MM.1S (cell line): ENCODE results near the gene SCAF4.

ENCODE experiments used
- DNase-seq: peaks from one replicate; pipeline ENCODE4 v3.0.0-alpha.2; 2015
- H2AFZ ChIP-seq: fragments of 300-600 bp; sonication (generic); 2 replicates; pipeline ENCODE4 v1.6.0; 2016; ENCODE audit warnings: antibody characterized with exemption, low read length
- H3F3A ChIP-seq: fragments of 300-600 bp; sonication (generic); 2 replicates; pipeline ENCODE4 v1.6.1; 2016; ENCODE audit warnings: mild to moderate bottlenecking, antibody characterized with exemption, low read length, moderate library complexity, mixed read lengths; ENCODE audit not compliant: insufficient read depth
- H3K27ac ChIP-seq: fragments of 300-600 bp; sonication (generic); 2 replicates; pipeline ENCODE4 v1.5.1; 2016; ENCODE audit warnings: mild to moderate bottlenecking, low read length
- H3K27me3 ChIP-seq: fragments of 300-600 bp; sonication (generic); replicated peaks from 2 replicates; pipeline ENCODE4 v1.6.0; 2016; ENCODE audit warnings: low read length; ENCODE audit not compliant: insufficient read depth
- H3K36me3 ChIP-seq: fragments of 300-600 bp; sonication (generic); replicated peaks from 2 replicates; pipeline ENCODE4 v1.6.1; 2016; ENCODE audit warnings: mild to moderate bottlenecking, low read length, mixed read lengths; ENCODE audit not compliant: insufficient read depth
- H3K4me1 ChIP-seq: fragments of 300-600 bp; sonication (generic); 2 replicates; pipeline ENCODE4 v1.6.1; 2016; ENCODE audit warnings: low read length, mixed read lengths
- H3K4me2 ChIP-seq: fragments of 300-600 bp; sonication (generic); 2 replicates; pipeline ENCODE4 v1.6.0; 2016; ENCODE audit warnings: low read depth, low read length
- H3K4me3 ChIP-seq: fragments of 300-600 bp; sonication (generic); 2 replicates; pipeline ENCODE4 v1.5.1; 2016; ENCODE audit warnings: low read length, mixed read lengths
- H3K79me2 ChIP-seq: fragments of 300-600 bp; sonication (generic); 2 replicates; pipeline ENCODE4 v1.6.1; 2016; ENCODE audit warnings: mixed run types, low read length, mixed read lengths
- H3K9ac ChIP-seq: fragments of 300-600 bp; sonication (generic); 2 replicates; pipeline ENCODE4 v1.6.1; 2016; ENCODE audit warnings: low read length, mixed read lengths
- H3K9me2 ChIP-seq: fragments of 300-600 bp; sonication (generic); replicated peaks from 2 replicates; pipeline ENCODE4 v1.6.1; 2016; ENCODE audit warnings: mild to moderate bottlenecking, low read length, mixed read lengths; ENCODE audit not compliant: insufficient read depth
- H3K9me3 ChIP-seq: fragments of 300-600 bp; sonication (generic); replicated peaks from 2 replicates; pipeline ENCODE4 v1.6.1; 2016; ENCODE audit warnings: mild to moderate bottlenecking, low read length, mixed read lengths; ENCODE audit not compliant: insufficient read depth
- H4K20me1 ChIP-seq: fragments of 300-600 bp; sonication (generic); 2 replicates; pipeline ENCODE4 v1.6.1; 2016; ENCODE audit warnings: mild to moderate bottlenecking, low read length, moderate library complexity, mixed read lengths; ENCODE audit not compliant: insufficient read depth
- CTCF ChIP-seq: fragments of 300-600 bp; sonication (generic); IDR thresholded peaks from 2 replicates; pipeline ENCODE4 v1.5.1; 2016; ENCODE audit warnings: antibody characterized with exemption, low read length, mixed read lengths
- EZH2 ChIP-seq: fragments of 300-600 bp; sonication (generic); optimal IDR thresholded peaks from 2 replicates; pipeline ENCODE3; 2017; ENCODE audit warnings: low read depth, mild to moderate bottlenecking, antibody characterized with exemption, low read length, mixed read lengths
- EZH2phosphoT487 ChIP-seq: fragments of 300-600 bp; sonication (generic); IDR thresholded peaks from 2 replicates; pipeline ENCODE4 v1.6.1; 2018; ENCODE audit warnings: antibody characterized with exemption, low read length

The SCAF4 gene

GRCh38 chr21:31663584-31664249 lies 68.2 kb downstream of the SCAF4 start:
- H2AFZ ChIP-seq = no peak overlapping the region
- TF ChIP-seq EZH2phosphoT487 = no peak
- TF ChIP-seq CTCF = no peak
- H3K36me3 ChIP-seq = peaks cover 13% of the 10 kb centered on the region
- no peak overlapping the region for H3K4me3 ChIP-seq
- H3K9ac ChIP-seq = no peak overlapping the region
- no peak overlapping the region for H3K27ac ChIP-seq
- H3K4me2 ChIP-seq = no peak overlapping the region
- no peaks in the 10 kb centered on the region for H3K9me3 ChIP-seq
- peaks cover 81% of the 10 kb centered on the region for H3K79me2 ChIP-seq
- DNase-seq = no peak
- no peaks in the 10 kb centered on the region for H3K27me3 ChIP-seq
- H3K9me2 ChIP-seq = no peaks in the 10 kb centered on the region
- peaks cover 16% of the 10 kb centered on the region for H3F3A ChIP-seq
- peaks cover 21% of the 10 kb centered on the region; the same call in 1 of the 2 replicates for H4K20me1 ChIP-seq
- H3K4me1 ChIP-seq = peaks cover 16% of the 10 kb centered on the region

GRCh38 chr21:31660591-31660990 lies 71.3 kb downstream of the SCAF4 start:
- Histone ChIP-seq H3K4me1 (peaks cover 16% of the 10 kb centered on the region), H3K9me3 (no peaks in the 10 kb centered on the region), H3K27me3 (no peaks in the 10 kb centered on the region), H2AFZ (peak overlapping the region; percentile 53; the same call in 1 of the 2 replicates), H3F3A (peaks cover 4% of the 10 kb centered on the region), H3K9ac (peak overlapping the region; percentile 77), H4K20me1 (peaks cover 14% of the 10 kb centered on the region; the same call in 1 of the 2 replicates), H3K36me3 (peaks cover 9% of the 10 kb centered on the region; the same call in 1 of the 2 replicates), H3K9me2 (no peaks in the 10 kb centered on the region), H3K4me2 (peak overlapping the region; percentile 76), H3K4me3 (peak overlapping the region; percentile 92), H3K27ac (peak overlapping the region; percentile 28; the same call in 1 of the 2 replicates), H3K79me2 (peaks cover 58% of the 10 kb centered on the region)
- TF ChIP-seq EZH2phosphoT487 (no peak), EZH2 (no peak), CTCF (no peak)
- DNase-seq = peak; percentile 45

- peak; percentile 52 for DNase-seq
- Histone ChIP-seq H3K36me3 (peaks cover 9% of the 10 kb centered on the region; the same call in 1 of the 2 replicates), H4K20me1 (peaks cover 14% of the 10 kb centered on the region; the same call in 1 of the 2 replicates), H3F3A (peaks cover 4% of the 10 kb centered on the region), H3K27me3 (no peaks in the 10 kb centered on the region), H3K4me1 (peaks cover 16% of the 10 kb centered on the region), H3K9me3 (no peaks in the 10 kb centered on the region), H3K9ac (peak overlapping the region; percentile 77), H3K4me2 (peak overlapping the region; percentile 76), H3K4me3 (peak overlapping the region; percentile 92), H3K79me2 (peaks cover 54% of the 10 kb centered on the region), H3K9me2 (no peaks in the 10 kb centered on the region), H3K27ac (peak overlapping the region; percentile 28; the same call in 1 of the 2 replicates), H2AFZ (peak overlapping the region; percentile 53)
- no peak for TF ChIP-seq EZH2
Observed at GRCh38 chr21:31660259-31660565, 71.7 kb downstream of the SCAF4 start.
